ENCODE data around the gene CAMK2D. TPM values are rescaled to one million over a fixed set of nuclear protein-coding genes. Genes with fewer than 3 reads are reported as not detected.

The CAMK2D gene
- total RNA-seq, 6 experiments from 2014 or later = 83.7 to 102 (median 94.1) TPM

GRCh38 chr4:113773014-113773413, 11.5 kb upstream of the CAMK2D start:
- no peaks in the 10 kb centered on the region for H3K27me3 Mint-ChIP-seq (ENCODE audit: insufficient read depth)
- no peaks in the 10 kb centered on the region for H3K9me3 Mint-ChIP-seq
- no peak for TF ChIP-seq CTCF (IDR thresholded peaks at IDR 0.05)
- H3K4me1 Mint-ChIP-seq (ENCODE audit: low read depth) = 0 out of 2 replicates have a peak, but pooled peaks cover 6% of the 10 kb centered on the region
- no peaks in the 10 kb centered on the region for H3K36me3 Mint-ChIP-seq (ENCODE audit: low read depth)
- no peak for DNase-seq
- H3K4me3 Mint-ChIP-seq = no peak overlapping the region
- no peak overlapping the region for H3K27ac Mint-ChIP-seq

GRCh38 chr4:113772319-113772718, 10.8 kb upstream of the CAMK2D start:
- DNase-seq = no peak
- Mint-ChIP-seq H3K27me3 (ENCODE audit: insufficient read depth) (no peaks in the 10 kb centered on the region), H3K27ac (no peak overlapping the region), H3K4me1 (ENCODE audit: low read depth) (0 out of 2 replicates have a peak, but pooled peaks cover 6% of the 10 kb centered on the region), H3K9me3 (no peaks in the 10 kb centered on the region), H3K4me3 (no peak overlapping the region), H3K36me3 (ENCODE audit: low read depth) (no peaks in the 10 kb centered on the region)
- no peak for TF ChIP-seq CTCF (IDR thresholded peaks at IDR 0.05)

- no peak overlapping the region for H3K4me3 Mint-ChIP-seq
- no peak for TF ChIP-seq CTCF (IDR thresholded peaks at IDR 0.05)
Observed at GRCh38 chr4:113769744-113770143, 8.2 kb upstream of the CAMK2D start.

GRCh38 chr4:113768952-113769351, 7.4 kb upstream of the CAMK2D start:
- Mint-ChIP-seq H3K4me3 (no peak overlapping the region), H3K4me1 (ENCODE audit: low read depth) (no peaks in the 10 kb centered on the region; the same call in 1 of the 2 replicates), H3K27ac (no peak overlapping the region), H3K27me3 (ENCODE audit: insufficient read depth) (no peaks in the 10 kb centered on the region), H3K36me3 (ENCODE audit: low read depth) (no peaks in the 10 kb centered on the region), H3K9me3 (no peaks in the 10 kb centered on the region)
- no peak for DNase-seq
- no peak for TF ChIP-seq CTCF (IDR thresholded peaks at IDR 0.05)

More at GRCh38 chr4:113769744-113770143, 8.2 kb upstream of the CAMK2D start:
- no peak for DNase-seq
- no peaks in the 10 kb centered on the region for H3K9me3 Mint-ChIP-seq
- H3K36me3 Mint-ChIP-seq (ENCODE audit: low read depth) = no peaks in the 10 kb centered on the region
- no peaks in the 10 kb centered on the region; the same call in 1 of the 2 replicates for H3K4me1 Mint-ChIP-seq (ENCODE audit: low read depth)
- no peaks in the 10 kb centered on the region for H3K27me3 Mint-ChIP-seq (ENCODE audit: insufficient read depth)
- no peak overlapping the region for H3K27ac Mint-ChIP-seq

- DNase-seq = no peak
- no peak overlapping the region for H3K4me3 Mint-ChIP-seq
- TF ChIP-seq CTCF (IDR thresholded peaks at IDR 0.05) = no peak
- no peaks in the 10 kb centered on the region for H3K9me3 Mint-ChIP-seq
- no peak overlapping the region for H3K27ac Mint-ChIP-seq
- no peaks in the 10 kb centered on the region for H3K36me3 Mint-ChIP-seq (ENCODE audit: low read depth)
- peaks cover 6% of the 10 kb centered on the region for H3K4me1 Mint-ChIP-seq (ENCODE audit: low read depth)
- no peaks in the 10 kb centered on the region for H3K27me3 Mint-ChIP-seq (ENCODE audit: insufficient read depth)
Observed at GRCh38 chr4:113766882-113767281, 5.3 kb upstream of the CAMK2D start.
